NCI-H187 (cell line): ENCODE measurements around the gene DBH.

Source experiments
- DNase-seq, 2 experiments: peaks; one replicate each; lab custom pipeline; 2025; lab: John Stamatoyannopoulos, UW

The DBH gene

GRCh38 chr9:133635533-133636531 is at the start of gene DBH:
DBH (plus strand) TSS chr9:133636363; CDS start chr9:133636372, 9 bp downstream.
- no peak for DNase-seq

- no peak for DNase-seq
These were observed 49.1 kb upstream of the DBH start for GRCh38 chr9:133587051-133587450.

- DNase-seq: no peak
These were observed 48.7 kb upstream of the DBH start for GRCh38 chr9:133587466-133587865.

GRCh38 chr9:133589454-133590227 is 46.5 kb upstream of the DBH start:
- DNase-seq: no peak

GRCh38 chr9:133590231-133590855 is 45.8 kb upstream of the DBH start:
- DNase-seq: no peak

GRCh38 chr9:133591116-133591910 is 44.9 kb upstream of the DBH start:
- no peak for DNase-seq

- DNase-seq: no peak
These were observed 44.2 kb upstream of the DBH start for GRCh38 chr9:133591985-133592384.

GRCh38 chr9:133592731-133593409 is 43.3 kb upstream of the DBH start:
- no peak for DNase-seq

GRCh38 chr9:133593587-133594253 is 42.4 kb upstream of the DBH start:
- no peak for DNase-seq

- DNase-seq: no peak
These were observed 41.9 kb upstream of the DBH start for GRCh38 chr9:133594310-133594709.

GRCh38 chr9:133595910-133596309 is 40.3 kb upstream of the DBH start:
- DNase-seq: no peak

GRCh38 chr9:133597316-133597957 is 38.7 kb upstream of the DBH start:
- no peak for DNase-seq

- DNase-seq: no peak
These were observed 37.2 kb upstream of the DBH start for GRCh38 chr9:133598978-133599377.

- no peak for DNase-seq
These were observed 36.5 kb upstream of the DBH start for GRCh38 chr9:133599470-133600173.

- DNase-seq: no peak
These were observed 35.4 kb upstream of the DBH start for GRCh38 chr9:133600739-133601138.

- no peak for DNase-seq
These were observed 34.4 kb upstream of the DBH start for GRCh38 chr9:133601746-133602145.

GRCh38 chr9:133602277-133602676 is 33.9 kb upstream of the DBH start:
- no peak for DNase-seq

GRCh38 chr9:133603135-133603927 is 32.8 kb upstream of the DBH start:
- DNase-seq: no peak
